Renal cortical epithelial cell (primary cell): ENCODE measurements around the gene P2RX2. TPM values are rescaled to one million over a fixed set of nuclear protein-coding genes. Genes with fewer than 3 reads are reported as not detected.

Experiments
- DNase-seq: peaks from one replicate; pipeline ENCODE4 v3.0.0-alpha.2; 2011; ENCODE audit warnings: low read depth
- total RNA-seq: library from RNA; depleted of rRNA; stranded (reverse); fragments of >200 nt; gene quantifications from 2 replicates; pipeline ENCODE4 v1.2.3, GENCODE V29; 2014

The P2RX2 gene
- not detected in 2 replicates for total RNA-seq

- DNase-seq = no peak
These were observed at the start of gene P2RX2 for GRCh38 chr12:132618683-132619043. TSS of gene P2RX2 (plus strand) at chr12:132618776. CDS start at chr12:132618817, 41 bp downstream.

GRCh38 chr12:132568826-132569480 is 49.6 kb upstream of the P2RX2 start:
- no peak for DNase-seq

GRCh38 chr12:132569856-132570480 is 48.6 kb upstream of the P2RX2 start:
- DNase-seq = no peak

- DNase-seq = no peak
These were observed 47.9 kb upstream of the P2RX2 start for GRCh38 chr12:132570635-132571034.

GRCh38 chr12:132571051-132571450 is 47.5 kb upstream of the P2RX2 start:
- no peak for DNase-seq

- DNase-seq = no peak
These were observed 47.0 kb upstream of the P2RX2 start for GRCh38 chr12:132571598-132571997.

GRCh38 chr12:132572106-132572505 is 46.5 kb upstream of the P2RX2 start:
- no peak for DNase-seq

- no peak for DNase-seq
These were observed 45.5 kb upstream of the P2RX2 start for GRCh38 chr12:132572801-132573760.

- DNase-seq = no peak
These were observed 44.1 kb upstream of the P2RX2 start for GRCh38 chr12:132574271-132574996.

- DNase-seq = no peak
These were observed 42.9 kb upstream of the P2RX2 start for GRCh38 chr12:132575661-132576060.

- no peak for DNase-seq
These were observed 41.9 kb upstream of the P2RX2 start for GRCh38 chr12:132576701-132577100.

- no peak for DNase-seq
These were observed 41.2 kb upstream of the P2RX2 start for GRCh38 chr12:132577191-132577920.

- DNase-seq = no peak
These were observed 40.5 kb upstream of the P2RX2 start for GRCh38 chr12:132578118-132578517.

- DNase-seq = no peak
These were observed 39.8 kb upstream of the P2RX2 start for GRCh38 chr12:132578826-132579225.

- DNase-seq = no peak
These were observed 38.8 kb upstream of the P2RX2 start for GRCh38 chr12:132579744-132580143.

GRCh38 chr12:132580701-132581292 is 37.8 kb upstream of the P2RX2 start:
- no peak for DNase-seq

- no peak for DNase-seq
These were observed 37.1 kb upstream of the P2RX2 start for GRCh38 chr12:132581348-132582057.

GRCh38 chr12:132582058-132582420 is 36.5 kb upstream of the P2RX2 start:
- no peak for DNase-seq

GRCh38 chr12:132582582-132583410 is 35.8 kb upstream of the P2RX2 start:
- DNase-seq = no peak

- no peak for DNase-seq
These were observed 35.2 kb upstream of the P2RX2 start for GRCh38 chr12:132583411-132583710.
